Activated CD8-positive, alpha-beta memory T cell treated with anti-CD3 and anti-CD28 coated beads, Interleukin-2, amount 50 U/mL, for 4 hours (primary cell): ENCODE data around the gene CTSC.
"Not testable (repeated sequence)": the region's sequence is repeated elsewhere in the genome, so short reads cannot be mapped to it uniquely, and the experiment has no call there.

Experiments used
- DNase-seq: peaks from one replicate; pipeline ENCODE4 v3.0.0-alpha.2; 2020

Gene CTSC

DNA sequence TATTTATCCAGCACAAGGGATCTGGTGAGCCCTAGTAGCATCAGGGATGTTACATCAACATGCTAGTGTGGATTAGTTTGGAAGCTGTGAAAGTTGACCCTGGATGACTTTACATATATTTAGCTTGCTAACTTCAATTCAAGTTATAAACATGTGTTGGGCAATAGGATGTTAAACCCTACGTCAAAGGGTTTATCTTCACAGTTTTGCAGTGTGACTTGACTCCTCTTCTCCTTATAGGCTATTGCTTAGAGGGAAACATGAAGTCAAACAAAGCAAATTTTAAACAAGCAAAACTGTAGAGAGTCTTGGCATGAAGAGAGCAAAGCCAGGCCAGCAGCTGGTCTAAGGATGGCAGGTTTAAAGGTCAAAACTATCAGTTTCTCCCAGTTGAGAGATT is 11.3 kb upstream of the CTSC start:
- DNase-seq, result no peak

GRCh38 chr11:88345949-88346348 is 8.4 kb upstream of the CTSC start:
- DNase-seq, result no peak

- no peak for DNase-seq
Observed at GRCh38 chr11:88345408-88345807, 7.9 kb upstream of the CTSC start.

- no peak for DNase-seq
Observed at GRCh38 chr11:88344869-88345268, 7.3 kb upstream of the CTSC start.

DNA sequence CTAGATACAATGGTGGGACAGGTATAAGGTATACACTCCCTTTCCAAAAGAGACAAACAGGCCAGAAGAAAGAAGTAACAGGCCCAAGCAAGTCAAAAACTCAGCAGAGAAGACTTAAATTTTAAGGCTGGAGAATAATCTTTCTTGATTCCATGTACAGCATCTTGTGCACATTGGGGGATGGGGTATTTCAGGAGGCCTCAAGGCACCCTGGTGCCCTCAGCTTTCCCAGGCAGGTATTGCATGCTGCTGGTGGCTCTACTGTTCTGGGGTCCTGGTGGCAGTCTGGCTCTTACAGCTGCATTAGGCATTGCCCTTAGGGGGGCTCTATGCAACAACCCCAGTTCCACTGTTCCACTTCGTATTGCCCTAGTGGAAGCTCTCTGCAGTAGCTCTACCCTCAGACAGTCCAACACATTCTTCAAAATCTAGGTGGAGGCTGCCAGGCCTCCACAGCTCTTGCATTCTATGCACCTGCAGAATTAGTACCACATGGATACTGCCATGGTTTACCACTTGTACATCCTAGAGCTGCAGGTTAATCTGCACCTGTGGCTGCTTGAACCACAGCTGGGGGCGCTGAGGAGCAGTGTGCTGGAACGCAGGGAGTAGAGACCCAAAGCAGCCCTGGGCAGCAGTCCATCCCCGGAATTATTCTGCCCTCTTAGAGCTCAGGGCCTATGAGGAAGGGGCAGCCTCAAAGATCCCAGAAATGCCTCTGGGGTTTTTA is 4.2 kb upstream of the CTSC start:
- DNase-seq, result no peak

GRCh38 chr11:88340366-88340935 is 2.9 kb upstream of the CTSC start:
- no peak for DNase-seq

- DNase-seq, result peak; percentile 43
Observed at GRCh38 chr11:88337987-88338668, 592 bp upstream of the CTSC start.

GRCh38 chr11:88335284-88335683 is 2.3 kb downstream of the CTSC start:
- no peak for DNase-seq

- DNase-seq, result no peak
Observed at GRCh38 chr11:88333862-88334261, 3.7 kb downstream of the CTSC start.

DNA sequence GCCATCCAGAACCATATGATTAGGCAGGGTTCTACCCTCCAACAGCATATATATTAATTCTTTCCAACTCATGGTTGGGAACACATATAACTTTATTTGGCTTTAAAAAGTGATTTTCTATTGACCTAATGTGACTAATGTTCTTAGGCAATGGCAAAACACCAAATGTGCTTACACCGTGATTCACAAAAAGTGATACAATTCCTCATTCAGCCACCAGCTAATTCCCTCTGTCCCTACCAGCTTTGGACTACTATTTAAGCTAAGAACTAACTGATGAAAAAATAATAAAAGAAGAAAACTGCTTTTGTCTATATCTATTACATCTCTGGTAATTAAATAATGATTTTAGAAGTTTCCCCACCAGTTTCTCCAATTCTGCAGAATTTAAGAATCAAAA is 4.7 kb downstream of the CTSC start:
- no peak for DNase-seq

GRCh38 chr11:88330826-88331428 is 6.6 kb downstream of the CTSC start:
- DNase-seq, result no peak

GRCh38 chr11:88329563-88330250 is 7.8 kb downstream of the CTSC start:
- no peak for DNase-seq

- no peak for DNase-seq
Observed at GRCh38 chr11:88327462-88328143, 9.9 kb downstream of the CTSC start.

DNA sequence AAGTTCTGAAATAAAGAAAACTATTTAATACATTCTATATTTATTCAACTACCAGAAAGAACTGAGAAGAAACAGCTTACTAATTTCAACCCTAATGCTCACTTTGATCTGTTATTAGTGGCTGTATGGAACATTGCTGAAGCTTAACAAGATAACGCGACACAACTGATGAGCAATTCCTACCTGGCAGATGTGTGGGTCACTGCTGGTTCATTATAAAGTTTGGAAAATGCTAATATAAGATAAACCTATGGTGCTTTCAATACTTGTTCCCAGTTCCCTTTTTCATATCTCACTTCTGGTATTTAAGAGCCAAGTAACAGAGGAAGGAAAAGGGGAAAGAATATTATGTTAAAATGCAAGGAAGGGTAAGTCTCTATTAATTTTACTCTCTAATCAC is 10.5 kb downstream of the CTSC start:
- DNase-seq, result no peak

- no peak for DNase-seq
Observed at GRCh38 chr11:88326099-88326498, 11.4 kb downstream of the CTSC start.

DNA sequence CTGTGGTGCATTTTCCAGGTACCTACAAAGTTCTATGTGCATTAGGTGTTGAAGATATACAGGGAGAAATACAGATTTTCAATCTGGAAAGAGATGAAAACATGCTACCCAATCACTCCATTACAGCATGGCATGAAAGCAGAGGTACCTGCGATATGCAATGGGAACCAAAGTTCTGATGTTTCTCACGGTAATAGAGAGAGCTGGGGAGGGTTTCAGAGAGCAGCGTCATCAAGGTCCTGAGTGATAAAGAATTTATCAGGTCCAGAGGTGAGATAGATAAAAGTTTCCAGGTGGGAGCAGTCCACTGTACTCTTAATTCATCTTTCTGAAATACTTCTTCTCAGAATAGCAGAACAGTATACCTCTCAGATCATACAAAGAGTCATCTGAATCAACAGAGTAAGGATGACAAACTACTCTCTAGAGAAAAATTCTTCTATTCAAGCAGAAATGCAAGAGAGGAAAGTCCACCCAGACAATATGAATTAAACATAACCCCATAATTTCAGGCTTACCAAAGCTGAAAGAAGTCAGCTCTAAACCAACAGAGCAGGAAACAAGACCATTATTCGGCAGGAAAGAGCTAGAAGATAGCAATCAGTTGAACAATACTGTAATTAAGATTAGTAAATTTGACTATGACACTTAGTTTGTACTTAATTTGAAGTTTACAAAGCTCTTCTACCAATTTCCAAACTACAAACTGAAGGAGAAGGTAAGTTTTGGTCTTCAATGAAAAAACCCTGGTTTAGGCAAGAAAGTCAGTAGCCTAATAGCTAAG is 12.8 kb downstream of the CTSC start:
- no peak for DNase-seq

DNA sequence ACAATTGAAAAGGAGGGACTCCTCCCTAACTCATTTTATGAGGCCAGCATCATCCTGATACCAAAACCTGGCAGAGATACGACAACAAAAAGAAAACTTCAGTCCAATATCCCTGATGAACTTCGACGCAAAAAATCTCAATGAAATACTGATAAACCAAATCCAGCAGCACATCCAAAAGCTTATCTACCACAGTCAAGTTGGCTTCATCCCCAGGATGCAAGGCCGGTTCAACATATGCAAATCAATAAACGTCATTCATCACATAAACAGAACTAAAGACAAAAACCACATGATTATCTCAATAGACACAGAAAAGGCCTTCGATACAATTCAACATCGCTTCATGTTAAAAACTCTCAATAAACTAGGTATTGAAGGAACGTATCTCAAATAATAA is 14.7 kb downstream of the CTSC start:
- not testable (repeated sequence) for DNase-seq

DNA sequence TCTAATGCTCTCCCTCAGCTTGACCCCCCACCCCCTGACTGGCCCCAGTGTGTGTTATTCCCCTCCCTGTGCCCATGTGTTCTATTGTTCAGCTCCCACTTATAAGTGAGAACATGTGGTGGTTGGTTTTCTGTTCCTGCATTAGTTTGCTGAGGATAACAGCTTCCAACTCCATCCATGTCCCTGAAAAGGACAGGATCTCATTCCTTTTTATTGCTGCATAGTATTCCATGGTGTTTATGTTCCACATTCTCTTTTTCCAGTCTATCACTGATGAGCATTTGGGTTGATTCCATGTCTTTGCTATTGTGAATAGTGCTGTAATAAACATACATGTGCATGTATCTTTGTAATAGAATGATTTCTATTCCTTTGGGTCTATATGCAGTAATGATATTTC is 16.1 kb downstream of the CTSC start:
- not testable (repeated sequence) for DNase-seq

GRCh38 chr11:88320149-88320559 is 17.4 kb downstream of the CTSC start:
- DNase-seq, result no peak

DNA sequence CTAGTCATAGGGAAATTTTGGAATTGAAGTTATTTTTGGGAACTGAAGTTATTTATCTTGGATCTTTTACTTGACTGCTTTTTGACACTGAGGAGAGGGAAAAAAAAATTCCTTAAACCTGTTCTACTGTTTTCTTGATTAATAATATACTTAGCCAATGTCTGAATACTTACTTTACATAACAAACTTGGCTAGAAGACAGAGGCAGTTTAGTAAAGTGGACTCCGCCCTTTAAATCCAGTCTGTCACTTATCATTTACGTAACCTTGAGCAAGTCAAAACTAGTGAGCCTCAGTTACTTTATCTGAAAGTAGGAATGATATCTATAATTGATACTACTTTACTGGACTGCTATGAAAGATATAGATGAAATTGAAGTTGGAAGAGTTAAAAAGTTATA is 19.5 kb downstream of the CTSC start:
- no peak for DNase-seq

GRCh38 chr11:88317536-88317935 is 20.0 kb downstream of the CTSC start:
- DNase-seq, result no peak

DNA sequence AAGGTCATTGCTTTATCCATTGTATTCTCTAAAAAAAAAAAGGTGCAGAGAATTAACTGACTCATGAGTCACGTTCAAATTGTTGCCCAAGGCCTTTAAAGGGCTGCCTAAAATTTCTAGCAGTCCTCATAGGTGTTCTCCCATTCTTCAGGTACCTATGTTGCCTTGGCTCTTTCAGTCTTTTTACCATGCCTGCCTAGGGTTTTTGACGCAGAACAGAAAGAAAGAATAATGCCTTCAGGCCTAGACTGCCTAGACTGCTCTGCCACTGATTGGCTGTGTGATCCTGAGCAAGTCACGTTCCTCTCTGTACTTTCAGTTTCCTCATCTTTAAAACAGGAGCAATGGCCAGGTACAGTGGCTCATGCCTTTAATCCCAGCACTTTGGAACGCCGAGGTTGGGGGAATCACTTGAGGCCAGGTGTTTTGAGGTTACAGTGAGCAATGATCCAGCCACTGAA is 21.5 kb downstream of the CTSC start:
- DNase-seq, result no peak
